HPDE6-E6E7 (cell line): ENCODE data around the gene UGT2B10.
"Not testable (repeated sequence)": the region's sequence is repeated elsewhere in the genome, so short reads cannot be mapped to it uniquely, and the experiment has no call there.

Experiments
- DNase-seq: peaks from one replicate; pipeline ENCODE4 v3.0.0; 2011; ENCODE audit warnings: missing footprints; ENCODE audit errors: extremely low spot score

UGT2B10 gene

DNA sequence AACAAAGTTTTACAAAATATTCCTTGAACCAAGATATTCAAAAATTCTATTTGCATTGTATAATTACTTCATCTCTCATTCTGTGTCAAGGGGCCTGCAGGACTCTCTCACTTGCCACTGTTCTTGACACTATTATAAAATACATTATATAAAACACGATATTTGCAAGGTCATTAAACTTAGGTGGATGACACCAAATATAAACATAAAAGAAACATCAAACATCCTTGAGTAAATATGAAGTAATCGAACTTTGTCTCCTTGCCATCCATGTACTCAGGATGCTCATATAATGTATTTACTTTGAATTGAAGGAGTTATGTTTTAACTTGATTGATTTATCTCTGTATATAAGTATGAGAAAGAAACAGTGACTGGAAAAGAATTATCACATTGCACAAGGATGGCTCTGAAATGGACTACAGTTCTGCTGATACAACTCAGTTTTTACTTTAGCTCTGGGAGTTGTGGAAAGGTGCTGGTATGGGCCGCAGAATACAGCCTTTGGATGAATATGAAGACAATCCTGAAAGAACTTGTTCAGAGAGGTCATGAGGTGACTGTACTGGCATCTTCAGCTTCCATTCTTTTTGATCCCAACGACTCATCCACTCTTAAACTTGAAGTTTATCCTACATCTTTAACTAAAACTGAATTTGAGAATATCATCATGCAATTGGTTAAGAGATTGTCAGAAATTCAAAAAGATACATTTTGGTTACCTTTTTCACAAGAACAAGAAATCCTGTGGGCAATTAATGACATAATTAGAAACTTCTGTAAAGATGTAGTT lies at the start of gene UGT2B10:
Gene UGT2B10, plus strand, starts transcription at position 378 of the 793 bp plus-strand sequence. Its CDS starts 26 bp downstream, at position 404.
- not testable (repeated sequence) for DNase-seq

DNA sequence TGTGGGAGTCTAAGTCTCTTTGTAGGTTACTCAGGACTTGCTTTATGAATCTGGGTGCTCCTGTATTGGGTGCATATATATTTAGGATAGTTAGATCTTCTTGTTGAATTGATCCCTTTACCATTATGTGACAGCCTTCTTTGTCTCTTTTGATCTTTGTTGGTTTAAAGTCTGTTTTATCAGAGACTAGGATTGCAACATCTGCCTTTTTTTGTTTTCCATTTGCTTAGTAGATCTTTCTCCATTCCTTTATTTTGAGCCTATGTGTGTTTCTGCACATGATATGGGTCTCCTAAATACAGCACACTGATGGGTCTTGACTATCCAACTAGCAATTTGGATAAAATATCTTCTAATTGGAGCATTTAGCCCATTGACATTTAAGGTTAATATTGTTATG lies 44.0 kb upstream of the UGT2B10 start:
- not testable (repeated sequence) for DNase-seq

DNA sequence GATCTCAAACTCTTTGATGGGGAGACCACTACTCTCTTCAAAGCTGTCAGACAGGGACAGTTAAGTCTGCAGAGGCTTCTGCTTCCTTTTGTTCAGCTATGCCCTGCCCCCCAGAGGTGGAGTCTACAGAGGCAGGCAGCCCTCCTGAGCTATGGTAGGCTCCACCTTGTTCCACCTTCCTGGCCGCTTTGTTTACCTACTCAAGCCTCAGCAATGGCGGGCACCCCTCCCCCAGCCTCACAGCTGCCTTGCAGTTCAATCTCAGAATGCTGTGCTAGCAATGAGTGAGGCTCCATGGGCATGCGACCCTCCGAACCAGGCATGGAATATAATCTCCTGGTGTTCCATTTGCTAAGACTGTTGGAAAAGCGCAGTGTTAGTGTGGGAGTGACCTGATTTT lies 42.1 kb upstream of the UGT2B10 start:
- no peak for DNase-seq

DNA sequence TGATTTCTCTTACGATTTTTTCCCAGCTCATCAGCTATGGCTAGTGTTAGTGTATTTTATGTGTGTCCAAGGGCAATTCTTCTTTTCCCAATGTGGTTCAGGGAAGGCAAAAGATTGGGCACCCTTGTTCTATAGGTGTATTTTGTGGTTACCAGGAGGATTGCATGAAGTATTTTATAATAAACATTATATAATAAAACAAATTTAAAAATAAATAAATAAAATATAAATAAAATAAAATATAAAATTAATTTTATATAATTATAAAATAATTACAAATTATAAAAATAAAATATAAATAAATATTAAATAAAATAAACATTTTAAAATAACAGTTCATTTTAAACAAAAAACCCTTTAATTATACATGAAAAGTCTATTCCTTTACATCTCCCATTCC lies 35.6 kb upstream of the UGT2B10 start:
- no peak for DNase-seq

DNA sequence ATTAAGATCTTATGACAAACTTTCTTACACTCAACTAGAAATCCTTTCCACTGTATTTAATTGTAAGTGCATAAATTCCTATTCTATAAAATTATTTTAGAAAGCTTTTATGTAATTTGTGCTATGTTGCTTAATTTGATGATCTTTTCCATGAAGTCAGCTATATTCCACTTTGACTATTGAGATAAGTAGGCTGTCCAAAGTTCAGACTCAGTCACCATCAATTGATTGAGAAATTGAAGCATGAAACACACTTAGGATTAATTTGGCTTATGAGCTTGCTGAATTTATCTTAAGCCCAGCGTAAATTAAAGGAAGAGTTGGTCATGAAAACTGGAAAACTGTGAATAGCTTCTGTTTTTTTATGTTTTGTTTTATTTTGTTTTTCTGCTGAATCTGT lies 18.7 kb upstream of the UGT2B10 start:
- DNase-seq = no peak

DNA sequence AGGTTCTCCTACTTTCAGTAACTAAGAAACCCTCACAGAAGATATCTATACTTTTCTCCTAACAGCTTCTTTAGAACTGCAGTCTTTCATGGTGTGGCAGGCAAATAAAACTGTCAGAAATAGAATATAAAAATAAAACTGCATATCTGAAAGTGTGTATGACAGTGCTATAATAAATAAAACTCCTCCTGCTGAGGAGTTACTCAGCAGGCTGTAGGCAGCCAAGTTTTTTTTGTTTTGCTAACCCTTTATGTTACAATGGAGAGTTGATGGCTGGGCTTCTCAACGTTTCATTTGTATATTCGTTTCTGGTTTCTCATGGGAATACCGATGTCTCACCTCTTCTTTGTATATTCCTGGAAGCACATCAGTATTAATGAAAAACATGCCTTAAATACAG lies 18.2 kb upstream of the UGT2B10 start:
- no peak for DNase-seq

DNA sequence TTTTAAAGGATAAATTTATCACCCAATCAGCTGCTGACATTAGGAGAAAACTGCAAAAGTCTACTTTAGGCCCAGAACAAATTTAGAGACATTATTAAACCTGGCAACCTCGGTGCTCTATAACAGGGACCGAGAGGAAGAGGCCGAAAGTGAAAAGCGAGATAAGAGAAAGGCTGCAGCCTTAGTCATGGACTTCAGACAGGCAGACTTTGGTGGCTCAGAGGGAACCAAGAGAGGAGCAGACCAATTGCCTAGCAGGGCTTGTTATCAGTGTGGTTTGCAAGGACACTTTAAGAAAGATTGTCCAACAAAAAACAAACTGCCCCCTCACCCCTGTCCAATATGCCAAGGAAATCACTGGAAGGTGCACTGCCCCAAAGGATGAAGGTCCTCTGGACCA lies 12.8 kb upstream of the UGT2B10 start:
- no peak for DNase-seq

DNA sequence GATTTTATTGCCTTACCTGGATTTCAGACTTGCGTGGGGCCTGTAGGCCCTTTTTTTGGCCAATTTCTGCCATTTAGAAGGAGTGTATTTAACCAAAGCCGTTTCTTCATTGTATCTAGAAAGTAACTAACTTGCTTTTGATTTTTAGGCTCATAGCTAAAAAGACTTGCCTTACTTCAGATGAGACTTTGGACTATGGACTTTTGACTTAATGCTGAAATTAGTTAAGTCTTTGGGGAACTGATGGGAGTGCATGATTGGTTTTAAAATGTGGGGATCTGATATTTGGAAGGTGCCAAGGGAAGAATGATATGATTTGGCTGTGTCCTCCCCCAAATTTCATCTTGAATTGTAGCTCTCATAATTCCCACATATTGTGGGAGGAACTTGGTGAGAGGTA lies 7.7 kb upstream of the UGT2B10 start:
- DNase-seq = no peak

DNA sequence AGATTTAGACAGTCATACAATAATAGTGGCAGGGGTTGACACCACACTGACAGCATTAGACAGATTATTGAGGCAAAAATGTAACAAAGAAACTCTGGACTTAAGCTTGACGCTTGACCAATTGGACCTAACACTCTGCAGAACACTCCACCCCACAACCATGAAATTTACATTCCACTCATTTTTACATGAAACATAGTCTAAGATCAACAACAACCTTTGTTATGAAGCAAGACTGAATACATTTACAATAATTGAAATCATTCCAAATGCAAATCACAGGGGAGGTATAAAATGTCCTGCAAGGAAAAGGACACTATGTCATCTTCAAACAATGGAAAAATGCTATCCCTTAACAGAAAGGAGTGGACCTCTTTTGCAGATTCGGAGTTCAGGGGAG lies 4.9 kb upstream of the UGT2B10 start:
- no peak for DNase-seq

DNA sequence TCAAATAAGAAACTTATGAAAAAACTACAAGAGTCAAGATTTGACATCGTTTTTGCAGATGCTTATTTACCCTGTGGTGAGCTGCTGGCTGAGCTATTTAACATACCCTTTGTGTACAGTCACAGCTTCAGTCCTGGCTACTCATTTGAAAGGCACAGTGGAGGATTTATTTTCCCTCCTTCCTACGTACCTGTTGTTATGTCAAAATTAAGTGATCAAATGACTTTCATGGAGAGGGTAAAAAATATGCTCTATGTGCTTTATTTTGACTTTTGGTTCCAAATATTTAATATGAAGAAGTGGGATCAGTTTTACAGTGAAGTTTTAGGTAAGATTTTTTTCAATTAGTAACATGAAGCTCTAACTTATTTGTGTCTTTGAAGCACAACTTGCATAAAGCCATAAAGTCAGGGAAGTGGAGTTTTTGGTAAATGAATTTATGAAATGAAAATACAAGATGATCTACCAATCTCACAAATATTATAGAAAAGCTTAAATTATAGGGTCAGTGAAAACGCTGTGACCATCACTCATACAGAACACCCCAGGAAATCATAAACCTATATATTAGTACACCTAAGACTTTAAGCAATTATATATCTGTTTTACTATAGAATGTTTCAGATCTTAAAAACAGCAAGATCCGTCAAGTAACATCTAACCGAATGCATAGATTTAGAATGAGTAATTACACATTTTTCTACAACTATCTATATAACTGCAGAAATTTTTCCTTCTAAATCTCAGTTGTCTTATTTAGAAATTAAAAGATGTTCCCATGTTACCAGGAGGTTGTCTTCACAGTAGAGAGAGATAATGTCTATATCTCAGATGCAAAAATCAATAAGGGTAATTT lies 844 bp downstream of the UGT2B10 start:
- DNase-seq = not testable (repeated sequence)

DNA sequence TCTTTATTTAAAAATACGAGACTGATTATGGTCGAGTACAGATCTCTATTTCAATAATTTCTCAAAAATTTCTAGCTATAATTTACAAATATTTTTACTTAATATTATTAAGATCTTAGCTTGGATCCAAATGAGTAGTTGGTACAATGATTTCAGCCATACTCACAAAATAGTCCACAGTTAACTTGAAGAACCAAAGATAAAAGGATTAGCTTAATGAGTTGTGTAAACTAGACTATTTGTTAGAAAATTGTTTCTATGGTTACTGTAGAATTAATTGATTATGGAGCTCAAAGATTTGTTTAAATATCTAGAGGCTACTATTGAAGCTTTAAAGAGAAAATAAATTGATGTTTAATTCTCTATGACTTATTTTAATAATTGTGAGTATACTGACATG lies 1.6 kb downstream of the UGT2B10 start:
- no peak for DNase-seq

DNA sequence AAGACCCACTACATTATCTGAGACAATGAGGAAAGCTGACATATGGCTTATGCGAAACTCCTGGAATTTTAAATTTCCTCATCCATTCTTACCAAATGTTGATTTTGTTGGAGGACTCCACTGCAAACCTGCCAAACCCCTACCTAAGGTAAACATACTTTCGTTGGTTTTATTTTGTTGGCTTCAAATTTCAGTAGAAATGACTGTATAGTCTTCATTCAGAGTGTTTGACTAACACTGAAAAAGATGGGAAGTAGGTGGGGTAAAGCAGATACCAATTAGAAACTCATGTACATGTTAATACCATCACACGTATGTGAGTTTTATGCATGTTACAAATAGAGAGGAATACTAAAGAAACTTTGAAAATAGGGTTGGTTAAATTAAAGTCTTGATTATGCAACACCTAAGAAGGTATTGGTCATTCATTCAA lies 2.3 kb downstream of the UGT2B10 start:
- not testable (repeated sequence) for DNase-seq

DNA sequence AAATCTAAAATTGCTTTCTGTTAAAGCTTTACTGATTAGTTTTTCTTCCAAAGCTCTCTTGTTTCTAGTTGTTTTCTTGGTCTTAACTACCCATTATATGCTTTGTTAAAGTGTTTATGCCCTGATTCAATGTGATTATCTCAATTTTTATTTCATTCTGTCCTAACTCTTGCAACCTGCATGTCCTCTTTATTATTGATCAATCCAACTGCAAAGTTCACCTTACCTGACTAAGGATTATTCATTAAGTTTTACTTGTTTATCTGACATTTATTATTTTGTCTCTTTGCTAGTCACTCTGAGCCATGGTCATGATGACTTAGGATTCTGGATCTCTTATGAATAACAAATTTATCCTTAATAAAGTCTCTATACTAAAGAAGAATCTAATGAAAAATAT lies 15.8 kb downstream of the UGT2B10 start:
- no peak for DNase-seq

DNA sequence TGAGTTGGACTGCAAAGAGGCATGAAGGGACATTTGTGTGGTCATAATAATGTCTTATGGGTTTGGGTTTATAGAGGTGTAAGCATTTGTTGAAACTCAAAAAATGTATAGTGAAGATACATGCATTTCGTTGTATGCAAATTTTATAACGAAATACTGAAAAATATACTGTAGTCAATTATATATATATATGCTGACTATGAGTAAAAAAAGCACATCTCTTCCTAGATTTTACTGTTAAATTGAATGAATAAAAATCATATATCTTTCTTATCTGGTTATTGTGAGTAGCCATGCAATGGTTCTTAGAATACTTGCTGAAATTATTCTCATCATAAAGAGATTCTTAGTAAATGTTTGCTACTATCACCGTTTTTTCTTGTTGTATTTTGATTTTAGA lies 34.5 kb downstream of the UGT2B10 start:
- no peak for DNase-seq

DNA sequence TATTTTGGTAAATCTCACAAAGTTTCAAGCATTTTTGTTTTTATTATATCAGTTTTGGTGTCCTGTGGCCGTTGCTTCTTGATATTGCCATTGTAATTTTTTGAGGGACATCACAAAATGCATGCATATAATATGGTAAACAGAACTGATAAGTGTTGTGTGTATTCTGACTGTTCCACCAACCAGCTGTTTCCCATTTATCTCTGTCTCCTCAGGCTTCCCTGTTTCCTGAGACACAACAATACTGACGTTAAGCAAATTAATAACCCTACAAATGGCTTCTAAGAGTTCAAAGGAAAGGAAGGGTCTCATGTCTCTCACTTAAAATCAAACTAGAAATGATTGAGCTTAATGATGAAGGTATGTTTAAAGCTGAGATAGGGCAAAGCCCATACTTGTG lies 40.0 kb downstream of the UGT2B10 start:
- no peak for DNase-seq

DNA sequence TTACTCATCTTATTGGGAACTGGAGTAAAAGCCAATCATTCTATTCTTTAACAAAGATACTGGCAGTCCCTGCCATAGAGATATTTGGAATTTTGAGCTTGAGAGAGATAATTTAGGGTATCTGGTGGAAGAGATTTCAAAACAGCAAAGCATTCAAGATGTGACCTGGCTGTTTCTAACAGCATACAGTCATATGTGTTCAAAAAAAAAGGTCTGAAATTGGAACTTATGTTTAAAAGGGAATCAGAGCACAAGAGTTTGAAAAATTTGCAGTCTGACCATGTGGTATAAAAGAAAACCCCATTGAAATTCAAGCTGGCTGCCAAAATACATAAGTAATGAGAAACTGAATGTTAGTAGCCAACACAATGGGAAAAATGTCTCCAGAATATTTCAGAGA lies 42.2 kb downstream of the UGT2B10 start:
- DNase-seq = no peak

DNA sequence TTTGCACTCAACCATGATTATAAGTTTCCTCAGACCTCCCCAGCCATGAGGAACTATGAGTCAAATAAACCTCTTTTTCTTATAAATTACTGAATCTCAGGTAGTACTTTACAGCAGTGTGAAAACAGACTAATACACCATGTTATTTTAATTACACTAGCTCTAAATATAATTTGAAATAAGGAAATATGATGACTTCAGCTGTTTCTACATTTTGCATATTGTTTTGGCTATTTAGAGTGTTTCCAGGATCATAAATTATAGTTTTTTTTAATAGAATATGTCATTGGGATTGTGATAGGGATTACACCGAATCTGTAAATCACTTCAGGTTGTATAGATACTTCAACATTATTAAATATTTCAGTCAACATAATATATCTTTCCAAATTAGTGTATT lies 43.9 kb downstream of the UGT2B10 start:
- no peak for DNase-seq

DNA sequence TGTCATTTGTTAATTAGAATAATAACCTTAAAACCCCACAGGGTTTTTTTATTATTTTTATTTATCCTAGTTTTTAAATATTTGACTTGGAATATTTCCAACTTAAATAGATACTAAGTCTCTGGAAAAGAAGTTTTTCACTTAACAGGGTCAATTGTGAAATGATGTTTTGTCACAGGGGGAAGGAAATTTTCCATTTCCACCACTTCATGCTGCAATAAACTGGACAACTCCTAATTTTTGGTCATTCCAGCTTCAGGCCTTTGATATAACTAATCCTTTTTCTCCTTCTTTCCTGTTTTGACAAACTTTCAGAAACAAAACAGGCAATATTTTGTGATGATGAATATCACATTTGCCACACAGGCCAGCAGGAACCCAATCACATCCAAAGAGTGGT lies 45.3 kb downstream of the UGT2B10 start:
- no peak for DNase-seq

DNA sequence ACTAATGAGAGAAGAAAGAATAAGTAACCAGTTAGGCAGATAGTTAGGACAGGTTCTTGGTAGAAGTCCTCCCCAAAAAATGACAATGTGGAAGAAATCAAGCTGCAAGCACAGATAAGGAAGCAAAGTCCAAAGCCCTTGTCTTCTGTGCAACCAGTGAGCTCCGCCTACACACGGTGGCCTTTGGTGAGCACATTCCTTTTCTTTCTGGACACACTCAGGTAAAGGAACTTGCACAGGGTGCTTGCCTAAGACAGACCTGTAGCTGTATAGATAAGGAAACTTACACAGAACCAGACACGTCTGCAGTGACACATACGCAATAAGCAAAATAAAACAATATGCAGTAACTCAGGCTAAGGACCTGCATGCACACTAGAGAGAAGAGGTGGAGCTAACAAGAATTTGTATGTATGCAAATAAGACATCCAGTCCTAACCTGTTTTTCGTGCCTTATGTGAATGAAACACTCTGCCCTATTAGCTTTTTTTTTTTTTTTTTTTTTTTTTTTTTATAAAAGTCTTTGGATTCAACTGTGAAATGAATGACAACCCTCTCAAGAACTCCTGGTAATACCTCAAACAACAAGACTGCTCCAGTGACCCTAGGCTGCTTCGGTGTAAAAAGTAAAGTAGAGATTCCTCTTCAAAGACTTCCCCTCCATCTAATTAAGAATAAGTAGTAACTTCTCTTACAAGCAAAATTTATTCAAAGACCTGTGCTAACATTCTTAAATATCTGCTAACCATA lies 48.8 kb downstream of the UGT2B10 start:
- DNase-seq = no peak

DNA sequence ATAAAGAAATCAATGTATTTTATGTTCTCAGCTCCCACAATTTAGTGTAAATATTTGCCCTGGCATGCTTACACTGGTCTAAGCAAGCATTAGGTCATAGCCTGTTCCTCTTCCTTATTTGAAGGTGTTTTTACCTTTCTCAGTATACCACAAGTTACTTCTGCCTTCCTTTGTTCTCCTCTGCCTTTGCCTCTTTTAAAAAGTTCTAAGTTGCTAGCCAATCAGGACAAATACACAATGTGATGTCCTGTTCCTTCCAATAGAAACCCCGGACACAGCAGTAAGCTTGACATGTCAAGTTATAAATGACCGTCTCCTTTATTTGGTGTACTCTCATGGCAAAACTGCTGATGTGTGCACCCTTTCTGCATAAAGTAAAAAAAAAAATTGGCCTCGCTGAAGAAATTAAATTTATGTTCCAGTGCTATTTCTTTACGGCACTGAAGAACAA lies 49.4 kb downstream of the UGT2B10 start:
- no peak for DNase-seq

DNA sequence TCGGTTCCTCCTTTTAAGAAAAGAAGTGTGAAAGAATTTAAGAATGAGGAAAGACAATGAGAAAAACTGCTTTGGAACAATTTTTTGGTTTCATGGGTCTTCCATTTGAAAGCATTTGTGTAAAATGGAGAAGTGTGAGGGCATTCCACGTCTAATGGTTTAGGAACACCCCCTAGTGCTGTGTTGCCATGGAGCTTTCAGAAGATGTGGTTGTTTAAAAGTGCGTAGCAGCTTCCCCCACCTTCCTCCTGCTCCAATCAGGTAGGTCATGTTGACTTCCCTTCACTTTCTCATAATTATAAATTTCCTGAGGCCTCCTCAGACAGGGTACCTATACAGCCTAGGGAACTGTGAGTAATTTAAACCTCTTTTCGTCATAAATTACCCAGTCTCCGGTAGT lies 50.0 kb downstream of the UGT2B10 start:
- DNase-seq = no peak

DNA sequence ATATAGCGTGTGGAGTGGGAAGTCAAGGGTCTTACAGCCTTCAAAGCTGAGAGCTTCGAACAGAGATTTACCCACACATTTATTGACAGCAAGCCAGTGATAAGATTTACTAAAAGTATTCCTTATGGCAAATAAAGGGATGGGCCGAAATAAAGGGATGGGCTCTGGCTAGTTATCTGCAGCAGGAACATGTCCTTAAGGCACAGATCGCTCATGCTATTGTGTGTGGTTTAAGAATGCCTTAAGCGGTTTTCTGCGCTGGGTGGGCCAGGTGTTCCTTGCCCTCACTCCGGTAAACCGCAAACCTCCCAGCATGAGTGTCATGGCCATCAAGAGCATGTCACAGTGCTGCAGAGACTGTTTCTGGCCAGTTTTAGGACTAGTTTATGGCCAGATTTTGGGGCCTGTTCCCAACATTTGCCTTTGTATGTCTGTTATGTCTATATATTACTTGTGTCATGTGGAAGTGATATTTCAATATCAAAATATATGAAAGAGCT lies 53.5 kb downstream of the UGT2B10 start:
- no peak for DNase-seq
